Stimulated activated CD4-positive, alpha-beta T cell treated with anti-CD3 and anti-CD28 coated beads, Interleukin-12 subunit alpha, Interleukin-12 subunit beta, amount 100 ng/mL, for 24 hours (primary cell): ENCODE measurements around the gene SRGAP3.

Experiments used
- DNase-seq, 2 experiments: peaks; one replicate each; pipeline ENCODE4 v3.0.0-alpha.2; 2020; ENCODE audit warnings: low read depth in 2 of 2

SRGAP3 gene

GRCh38 chr3:9021271-9022009 is 228.0 kb downstream of the SRGAP3 start:
- no peak for DNase-seq

GRCh38 chr3:9020426-9020825 is 229.0 kb downstream of the SRGAP3 start:
- no peak for DNase-seq

GRCh38 chr3:9019259-9019961 is 230.0 kb downstream of the SRGAP3 start:
- DNase-seq: no peak

- DNase-seq: no peak
Measured at GRCh38 chr3:9015250-9015649, 234.2 kb downstream of the SRGAP3 start.

- DNase-seq: no peak
Measured at GRCh38 chr3:9013782-9014563, 235.5 kb downstream of the SRGAP3 start.

GRCh38 chr3:9012521-9012920 is 236.9 kb downstream of the SRGAP3 start:
- no peak for DNase-seq

GRCh38 chr3:9009976-9010545 is 239.4 kb downstream of the SRGAP3 start:
- no peak for DNase-seq

- no peak for DNase-seq
Measured at GRCh38 chr3:9008550-9009255, 240.7 kb downstream of the SRGAP3 start.

GRCh38 chr3:9007928-9008327 is 241.5 kb downstream of the SRGAP3 start:
- DNase-seq: no peak

- DNase-seq: no peak
Measured at GRCh38 chr3:9007213-9007612, 242.2 kb downstream of the SRGAP3 start.

- DNase-seq: no peak
Measured at GRCh38 chr3:9000041-9000440, 249.4 kb downstream of the SRGAP3 start.

GRCh38 chr3:8997151-8997550 is 252.3 kb downstream of the SRGAP3 start:
- no peak for DNase-seq

- DNase-seq: no peak
Measured at GRCh38 chr3:8996681-8997121, 252.7 kb downstream of the SRGAP3 start.

- DNase-seq: no peak
Measured at GRCh38 chr3:8996216-8996615, 253.2 kb downstream of the SRGAP3 start.

- no peak for DNase-seq
Measured at GRCh38 chr3:8994226-8994625, 255.2 kb downstream of the SRGAP3 start.

GRCh38 chr3:8993331-8993730 is 256.1 kb downstream of the SRGAP3 start:
- no peak for DNase-seq

- DNase-seq: no peak
Measured at GRCh38 chr3:8992854-8993253, 256.6 kb downstream of the SRGAP3 start.

GRCh38 chr3:8992199-8992598 is 257.2 kb downstream of the SRGAP3 start:
- no peak for DNase-seq

GRCh38 chr3:8990266-8991215 is 258.9 kb downstream of the SRGAP3 start:
- no peak for DNase-seq

- DNase-seq: no peak
Measured at GRCh38 chr3:8988791-8989558, 260.5 kb downstream of the SRGAP3 start.
